GM12892 (cell line): ENCODE data around the gene MYO16.

Source experiments
- POLR2A ChIP-seq: IDR thresholded peaks from 2 replicates; pipeline ENCODE4 v1.6.1; 2011; ENCODE audit warnings: low read depth, low read length, control low read depth
- POLR2AphosphoS5 ChIP-seq: IDR thresholded peaks from 2 replicates; pipeline ENCODE4 v1.6.1; 2011; ENCODE audit warnings: low read depth, low read length, control low read depth
- TAF1 ChIP-seq: IDR thresholded peaks from 2 replicates; pipeline ENCODE4 v1.6.1; 2011; ENCODE audit warnings: low read depth, mild to moderate bottlenecking, control low read depth, low read length, borderline replicate concordance

DNA sequence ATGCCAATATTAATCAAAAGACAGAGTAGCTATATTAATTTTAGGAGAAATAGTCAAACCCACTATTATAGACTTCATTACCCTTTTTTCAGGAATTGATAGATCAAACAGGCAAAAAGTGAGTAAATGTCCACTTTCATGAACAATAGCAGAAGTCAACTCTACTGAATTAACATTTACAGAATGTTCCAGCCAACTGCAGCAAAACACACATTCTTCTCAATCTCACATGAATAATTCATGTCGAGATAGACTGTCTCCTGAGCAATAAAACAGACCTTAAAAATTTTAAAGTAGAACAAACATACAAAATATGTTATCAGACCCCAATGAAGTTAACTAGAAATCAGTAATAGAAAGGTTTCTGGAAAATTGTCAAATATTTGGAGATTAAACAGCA lies 118.4 kb downstream of the MYO16 start:
- TF ChIP-seq POLR2A (no peak), POLR2AphosphoS5 (no peak), TAF1 (no peak)
